HCT116 (cell line): ENCODE results near the gene YY2. TPM values are rescaled to one million over a fixed set of nuclear protein-coding genes. Genes with fewer than 3 reads are reported as not detected.
"Not testable (repeated sequence)": the region's sequence is repeated elsewhere in the genome, so short reads cannot be mapped to it uniquely, and the experiment has no call there.

Experiments used
- ATAC-seq: fragments of 200-7000 bp; cut with Tn5 transposase; 2 replicates; pipeline ENCODE4 v1.9.1; 2020; ENCODE audit warnings: mild to moderate bottlenecking, moderate library complexity
- BruUV-seq: library from RNA; stranded (reverse); fragments of 400-500 nt; replicated peaks from 2 replicates; lab custom pipeline; 2021; lab: Mats Ljungman, UMichigan
- CTCF ChIA-PET: fragments of 300-600 bp; sonication (Branson Sonifier 250); formaldehyde crosslinking; loops from one replicate; lab custom pipeline; 2021; ENCODE audit warnings: antibody characterized with exemption; lab: Charles Lee
- POLR2A ChIA-PET: fragments of 300-600, 350-600 bp; sonication (Branson Sonifier 250); formaldehyde crosslinking; loops from one replicate; lab custom pipeline; 2021; ENCODE audit warnings: antibody characterized with exemption; lab: Charles Lee
- RAD21 ChIA-PET, 2 experiments: fragments of 300-600 bp; sonication (Branson Sonifier 250); formaldehyde crosslinking; loops; one replicate each; lab custom pipeline; 2023; ENCODE audit warnings: low total read pairs in 2 of 2; ENCODE audit not compliant: uncharacterized antibody in 2 of 2, unreplicated experiment in 2 of 2, low non-redundant PET in 1 of 2; lab: Charles Lee
- DNase-seq: peaks from one replicate; pipeline ENCODE4 v3.0.0-alpha.2; 2010; ENCODE audit warnings: low read depth, low spot score
- H2AFZ ChIP-seq: fragments of 200-600 bp; shearing (Covaris generic), sonication (generic); 2 replicates; pipeline ENCODE4 v1.6.1; 2017; ENCODE audit warnings: low read depth, mixed run types, mixed read lengths, antibody characterized with exemption, low read length; ENCODE audit not compliant: poor library complexity, severe bottlenecking
- H3K27ac ChIP-seq: 2 replicates; pipeline ENCODE4 v1.5.1; 2012; ENCODE audit warnings: low read depth, low read length
- H3K27me3 ChIP-seq: fragments of 200-600 bp; sonication (generic); 2 replicates; pipeline ENCODE4 v1.6.1; 2016; ENCODE audit warnings: mixed run types, low read length, mixed read lengths; ENCODE audit not compliant: insufficient read depth
- H3K36me3 ChIP-seq, 2 experiments: fragments of 200-500 bp in 1 of 2; fragments of 200-600 bp in 1 of 2; sonication (Bioruptor generic) in 1 of 2; sonication (generic) in 1 of 2; 2 replicates each; pipeline versions ENCODE4 v1.5.1 to v1.6.1; 2014 to 2016; ENCODE audit warnings: low read length in 2 of 2, inconsistent platforms in 1 of 2, mixed read lengths in 1 of 2, mixed run types in 1 of 2; ENCODE audit not compliant: insufficient read depth in 2 of 2, control insufficient read depth in 1 of 2
- H3K4me1 ChIP-seq, 2 experiments: fragments of 200-600 bp in 1 of 2; sonication (generic) in 1 of 2; 2 replicates each; pipeline versions ENCODE4 v1.5.1 to v1.6.1; 2012 to 2017; ENCODE audit warnings: low read length in 2 of 2, inconsistent platforms in 1 of 2, mild to moderate bottlenecking in 1 of 2, mixed read lengths in 1 of 2, mixed run types in 1 of 2, moderate library complexity in 1 of 2; ENCODE audit not compliant: insufficient read depth in 2 of 2, control insufficient read depth in 1 of 2
- H3K4me2 ChIP-seq: fragments of 200-600 bp; sonication (generic); 2 replicates; pipeline ENCODE4 v1.6.1; 2017; ENCODE audit warnings: mixed run types, low read length, mixed read lengths
- H3K4me3 ChIP-seq, 2 experiments: fragments of 200-600 bp in 1 of 2; sonication (generic) in 1 of 2; replicated peaks in 1 of 2; 2 replicates each; pipeline ENCODE4 v1.5.1; 2011 to 2016; ENCODE audit warnings: low read length in 2 of 2, control low read depth in 1 of 2, low read depth in 1 of 2, mild to moderate bottlenecking in 1 of 2, mixed read lengths in 1 of 2, mixed run types in 1 of 2
- H3K79me2 ChIP-seq: fragments of 200-600 bp; sonication (generic); 2 replicates; pipeline ENCODE4 v1.6.1; 2017; ENCODE audit warnings: mild to moderate bottlenecking, mixed run types, low read length, moderate library complexity, mixed read lengths; ENCODE audit not compliant: insufficient read depth
- H3K9ac ChIP-seq: fragments of 200-600 bp; sonication (generic); 2 replicates; pipeline ENCODE4 v1.6.1; 2016; ENCODE audit warnings: low read length, mixed read lengths
- H3K9me2 ChIP-seq: fragments of 200-600 bp; sonication (generic), shearing (Covaris generic); 2 replicates; pipeline ENCODE4 v1.6.1; 2017; ENCODE audit warnings: mixed run types, mild to moderate bottlenecking, moderate library complexity; ENCODE audit not compliant: insufficient read depth
- H3K9me3 ChIP-seq, 2 experiments: fragments of 200-500 bp in 1 of 2; fragments of 200-600 bp in 1 of 2; sonication (Bioruptor generic) in 1 of 2; sonication (generic) in 1 of 2; 2 replicates each; pipeline ENCODE4 v1.6.1; 2014 to 2017; ENCODE audit warnings: low read length in 2 of 2, mixed read lengths in 2 of 2, inconsistent platforms in 1 of 2, low read depth in 1 of 2, mild to moderate bottlenecking in 1 of 2, mixed run types in 1 of 2, moderate library complexity in 1 of 2; ENCODE audit not compliant: control insufficient read depth in 1 of 2, insufficient read depth in 1 of 2
- H4K20me1 ChIP-seq: fragments of 200-600 bp; sonication (generic), shearing (Covaris generic); 2 replicates; pipeline ENCODE4 v1.6.1; 2017; ENCODE audit warnings: mixed run types, mild to moderate bottlenecking, moderate library complexity; ENCODE audit not compliant: insufficient read depth
- EGR1 ChIP-seq: IDR thresholded peaks from 2 replicates; pipeline ENCODE4 v1.6.1; 2012; ENCODE audit warnings: low read depth
- EZH2phosphoT487 ChIP-seq: fragments of 200-600 bp; IDR thresholded peaks from 2 replicates; pipeline ENCODE4 v1.6.1; 2018; ENCODE audit warnings: antibody characterized with exemption, borderline replicate concordance
- JUND ChIP-seq: IDR thresholded peaks from 2 replicates; pipeline ENCODE4 v1.6.1; 2012
- POLR2A ChIP-seq: IDR thresholded peaks from 2 replicates; pipeline ENCODE4 v1.7.0; 2011; ENCODE audit warnings: borderline replicate concordance; ENCODE audit not compliant: insufficient read depth, insufficient read length; ENCODE audit errors: extremely low read depth
- RAD21 ChIP-seq: IDR thresholded peaks from 2 replicates; pipeline ENCODE4 v1.6.1; 2012; ENCODE audit warnings: low read depth, mild to moderate bottlenecking
- SP1 ChIP-seq: IDR thresholded peaks from 2 replicates; pipeline ENCODE4 v1.6.1; 2012; ENCODE audit warnings: low read depth
- TCF7L2 ChIP-seq: IDR thresholded peaks from 2 replicates; pipeline ENCODE4 v1.7.0; 2011; ENCODE audit warnings: borderline replicate concordance, inconsistent platforms; ENCODE audit not compliant: insufficient read depth, insufficient read length; ENCODE audit errors: extremely low read depth
- ZFX ChIP-seq: fragments of 450-650 bp; IDR thresholded peaks from 2 replicates; pipeline ENCODE4 v1.6.1; 2017
- intact Hi-C: fragments of 100-400 bp; cut with micrococcal nuclease; formaldehyde crosslinking; loops from 2 replicates; pipeline ENCODE4 v1.10.0; 2022
- total RNA-seq: library from RNA; stranded (reverse); gene quantifications from one replicate; pipeline ENCODE4 v1.2.1, GENCODE V29; 2021; ENCODE audit not compliant: unreplicated experiment
- TF ChIP-seq, protein P1 (sequence below): IDR thresholded peaks from 2 replicates; pipeline ENCODE4 v1.6.1; 2011; ENCODE audit warnings: mild to moderate bottlenecking, low read length, moderate library complexity; ENCODE audit not compliant: insufficient replicate concordance; ENCODE audit errors: extremely low read depth
- TF ChIP-seq, protein P2 (sequence below), 3 experiments: fragments of 200-600 bp in 1 of 3; sonication (generic) in 1 of 3; IDR thresholded peaks in 2 of 3; conservative IDR thresholded peaks in 1 of 3; 2 replicates each; pipeline ENCODE4 v1.5.1; 2012 to 2017; ENCODE audit warnings: low read depth in 2 of 3, low read length in 2 of 3, antibody characterized with exemption in 1 of 3, borderline replicate concordance in 1 of 3, control low read depth in 1 of 3, mild to moderate bottlenecking in 1 of 3, mixed read lengths in 1 of 3, mixed run types in 1 of 3, moderate library complexity in 1 of 3; ENCODE audit not compliant: insufficient read depth in 1 of 3

YY2 gene
- total RNA-seq, 1 experiment from 2014 or later: 2.7 TPM

DNA sequence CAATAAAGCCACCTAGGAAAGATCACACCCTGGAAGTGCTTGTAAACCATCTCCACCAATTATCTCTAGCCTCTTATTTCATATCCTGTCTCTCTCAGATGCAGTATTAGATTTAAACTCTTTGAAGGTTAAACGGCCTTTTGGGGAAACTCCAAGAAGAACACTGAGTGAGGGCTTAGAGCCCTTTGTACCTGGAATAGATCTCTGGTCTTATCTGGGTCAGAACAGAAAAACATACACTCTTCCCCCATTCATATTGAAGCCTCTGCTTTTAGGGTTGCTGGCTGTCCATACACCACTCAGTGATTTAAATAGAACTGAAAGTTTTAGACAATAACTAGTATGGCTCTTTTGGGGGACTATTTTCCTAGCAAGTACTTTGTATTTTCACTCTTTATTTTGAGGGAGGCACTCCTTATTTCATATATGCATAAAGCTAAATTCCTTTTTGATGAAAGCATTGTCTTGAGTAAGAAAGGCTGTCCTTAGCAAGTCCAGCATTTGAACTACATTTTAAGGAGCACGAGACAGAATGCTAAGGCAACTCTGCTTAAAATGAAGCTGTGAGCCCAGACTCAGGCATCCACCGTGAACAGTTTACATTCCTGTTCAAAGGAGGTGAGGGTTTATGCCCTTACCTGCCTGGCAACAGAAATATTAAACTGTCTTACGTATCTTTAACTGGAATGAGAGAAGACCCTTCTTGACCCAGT is 17.4 kb downstream of the YY2 start:
- CTCF ChIA-PET: no interaction called here
- no peak for TF ChIP-seq EGR1
- TF ChIP-seq, protein P1, sequence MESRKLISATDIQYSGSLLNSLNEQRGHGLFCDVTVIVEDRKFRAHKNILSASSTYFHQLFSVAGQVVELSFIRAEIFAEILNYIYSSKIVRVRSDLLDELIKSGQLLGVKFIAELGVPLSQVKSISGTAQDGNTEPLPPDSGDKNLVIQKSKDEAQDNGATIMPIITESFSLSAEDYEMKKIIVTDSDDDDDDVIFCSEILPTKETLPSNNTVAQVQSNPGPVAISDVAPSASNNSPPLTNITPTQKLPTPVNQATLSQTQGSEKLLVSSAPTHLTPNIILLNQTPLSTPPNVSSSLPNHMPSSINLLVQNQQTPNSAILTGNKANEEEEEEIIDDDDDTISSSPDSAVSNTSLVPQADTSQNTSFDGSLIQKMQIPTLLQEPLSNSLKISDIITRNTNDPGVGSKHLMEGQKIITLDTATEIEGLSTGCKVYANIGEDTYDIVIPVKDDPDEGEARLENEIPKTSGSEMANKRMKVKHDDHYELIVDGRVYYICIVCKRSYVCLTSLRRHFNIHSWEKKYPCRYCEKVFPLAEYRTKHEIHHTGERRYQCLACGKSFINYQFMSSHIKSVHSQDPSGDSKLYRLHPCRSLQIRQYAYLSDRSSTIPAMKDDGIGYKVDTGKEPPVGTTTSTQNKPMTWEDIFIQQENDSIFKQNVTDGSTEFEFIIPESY: no peak
- TF ChIP-seq, protein P2, sequence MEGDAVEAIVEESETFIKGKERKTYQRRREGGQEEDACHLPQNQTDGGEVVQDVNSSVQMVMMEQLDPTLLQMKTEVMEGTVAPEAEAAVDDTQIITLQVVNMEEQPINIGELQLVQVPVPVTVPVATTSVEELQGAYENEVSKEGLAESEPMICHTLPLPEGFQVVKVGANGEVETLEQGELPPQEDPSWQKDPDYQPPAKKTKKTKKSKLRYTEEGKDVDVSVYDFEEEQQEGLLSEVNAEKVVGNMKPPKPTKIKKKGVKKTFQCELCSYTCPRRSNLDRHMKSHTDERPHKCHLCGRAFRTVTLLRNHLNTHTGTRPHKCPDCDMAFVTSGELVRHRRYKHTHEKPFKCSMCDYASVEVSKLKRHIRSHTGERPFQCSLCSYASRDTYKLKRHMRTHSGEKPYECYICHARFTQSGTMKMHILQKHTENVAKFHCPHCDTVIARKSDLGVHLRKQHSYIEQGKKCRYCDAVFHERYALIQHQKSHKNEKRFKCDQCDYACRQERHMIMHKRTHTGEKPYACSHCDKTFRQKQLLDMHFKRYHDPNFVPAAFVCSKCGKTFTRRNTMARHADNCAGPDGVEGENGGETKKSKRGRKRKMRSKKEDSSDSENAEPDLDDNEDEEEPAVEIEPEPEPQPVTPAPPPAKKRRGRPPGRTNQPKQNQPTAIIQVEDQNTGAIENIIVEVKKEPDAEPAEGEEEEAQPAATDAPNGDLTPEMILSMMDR (IDR thresholded peaks at IDR 0.05 in 2 of 3, conservative IDR thresholded peaks at IDR 0.05 in 1 of 3; ENCODE audit: borderline replicate concordance in 1 of 3, insufficient read depth in 1 of 3, low read depth in 2 of 3, low read length in 2 of 3): no peak
- TF ChIP-seq RAD21: no peak
- TF ChIP-seq SP1: no peak
- no peak for TF ChIP-seq JUND
- TF ChIP-seq ZFX: no peak
- TF ChIP-seq TCF7L2: no peak
- TF ChIP-seq EZH2phosphoT487: no peak
- TF ChIP-seq POLR2A: no peak

DNA sequence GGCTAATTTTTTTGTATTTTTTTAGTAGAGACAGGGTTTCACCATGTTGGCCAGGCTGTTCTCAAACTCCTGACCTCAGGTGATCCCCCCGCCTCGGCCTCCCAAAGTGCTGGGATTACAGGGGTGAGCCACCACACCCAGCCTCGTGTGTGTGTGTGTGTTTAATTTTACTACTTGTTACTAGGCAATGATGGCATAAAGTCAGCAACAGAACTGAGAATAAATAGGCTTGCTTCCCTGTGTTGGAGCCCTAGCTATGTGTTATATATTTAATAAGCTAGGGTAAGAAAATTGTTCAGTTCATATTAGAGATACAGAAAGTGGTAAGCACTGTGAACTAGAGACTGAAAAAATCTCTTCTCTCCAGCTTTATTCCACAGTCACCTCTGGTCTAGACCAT is 18.4 kb downstream of the YY2 start:
- H3K9me2 ChIP-seq, RAD21 ChIA-PET, H3K9ac ChIP-seq, ATAC-seq, H3K9me3 ChIP-seq, POLR2A ChIA-PET, H2AFZ ChIP-seq, H3K4me1 ChIP-seq, intact Hi-C loops, BruUV-seq, H3K4me3 ChIP-seq, H4K20me1 ChIP-seq, H3K36me3 ChIP-seq, H3K27ac ChIP-seq, DNase-seq, H3K79me2 ChIP-seq, H3K27me3 ChIP-seq, H3K4me2 ChIP-seq, CTCF ChIA-PET: not testable (repeated sequence)

More for the DNA sequence above, 17.4 kb downstream of the YY2 start:
- DNase-seq (no peak), ATAC-seq (no peak)
- no peaks in the 10 kb centered on the region; a peak in 1 of 4 replicates for H3K36me3 ChIP-seq
- no peaks in the 10 kb centered on the region for H3K9me3 ChIP-seq
- no peak overlapping the region for H2AFZ ChIP-seq
- H3K79me2 ChIP-seq: no peaks in the 10 kb centered on the region
- H4K20me1 ChIP-seq: no peaks in the 10 kb centered on the region
- BruUV-seq: no TSS peak
- H3K27ac ChIP-seq: no peak overlapping the region
- no peak overlapping the region for H3K4me2 ChIP-seq
- ChIA-PET RAD21 (no interaction called here), POLR2A (no interaction called here)
- no peak overlapping the region for H3K4me3 ChIP-seq
- intact Hi-C loops: no loop called here
- H3K9me2 ChIP-seq: no peaks in the 10 kb centered on the region
- no peaks in the 10 kb centered on the region for H3K4me1 ChIP-seq
- H3K27me3 ChIP-seq: no peaks in the 10 kb centered on the region
- H3K9ac ChIP-seq: no peak overlapping the region
